GM21390 (cell line): Measurements from ENCODE around the gene ELK3.

ENCODE experiments used
- ATAC-seq: cut with Tn5 transposase; IDR thresholded peaks from one replicate; pipeline ENCODE4 v1.9.1; 2021; ENCODE audit not compliant: unreplicated experiment

ELK3 gene

GRCh38 chr12:96234591-96235483 lies 40.7 kb downstream of the ELK3 start:
- no peak for ATAC-seq

- ATAC-seq, result no peak
These were observed 41.3 kb downstream of the ELK3 start for GRCh38 chr12:96235484-96235826.

- ATAC-seq, result no peak
These were observed 42.1 kb downstream of the ELK3 start for GRCh38 chr12:96236221-96236822.

- ATAC-seq, result no peak
These were observed 42.9 kb downstream of the ELK3 start for GRCh38 chr12:96237035-96237434.

DNA sequence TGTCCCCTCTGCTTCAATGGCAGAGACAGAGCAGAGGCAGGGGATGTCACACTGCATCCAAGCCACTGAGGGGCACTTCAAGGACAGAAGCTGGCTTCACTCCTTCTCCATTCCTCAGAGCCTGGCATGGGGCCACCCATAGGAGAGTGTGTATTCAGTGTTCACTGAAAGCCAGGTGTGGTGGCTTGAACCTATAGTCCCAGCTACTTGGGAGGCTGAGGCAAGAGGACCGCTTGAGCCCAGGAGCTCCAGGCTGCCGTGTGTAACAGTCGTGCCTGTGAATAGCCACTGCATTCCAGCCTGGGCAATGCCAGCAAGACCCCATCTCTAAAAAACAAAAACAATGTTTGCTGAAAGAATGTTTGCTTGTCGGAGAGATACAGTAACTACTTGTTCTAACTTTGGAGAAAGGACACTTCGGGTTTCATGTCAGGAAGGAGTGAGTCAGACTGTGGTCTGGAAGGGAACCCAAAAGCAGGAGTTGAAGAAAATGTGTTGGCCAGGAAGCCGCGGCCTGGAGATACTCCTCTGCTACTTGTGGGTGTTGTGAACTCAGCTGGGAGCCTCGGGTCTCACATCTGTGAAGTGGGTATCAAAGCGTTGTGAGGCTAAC lies 43.4 kb downstream of the ELK3 start:
- ATAC-seq, result no peak

DNA sequence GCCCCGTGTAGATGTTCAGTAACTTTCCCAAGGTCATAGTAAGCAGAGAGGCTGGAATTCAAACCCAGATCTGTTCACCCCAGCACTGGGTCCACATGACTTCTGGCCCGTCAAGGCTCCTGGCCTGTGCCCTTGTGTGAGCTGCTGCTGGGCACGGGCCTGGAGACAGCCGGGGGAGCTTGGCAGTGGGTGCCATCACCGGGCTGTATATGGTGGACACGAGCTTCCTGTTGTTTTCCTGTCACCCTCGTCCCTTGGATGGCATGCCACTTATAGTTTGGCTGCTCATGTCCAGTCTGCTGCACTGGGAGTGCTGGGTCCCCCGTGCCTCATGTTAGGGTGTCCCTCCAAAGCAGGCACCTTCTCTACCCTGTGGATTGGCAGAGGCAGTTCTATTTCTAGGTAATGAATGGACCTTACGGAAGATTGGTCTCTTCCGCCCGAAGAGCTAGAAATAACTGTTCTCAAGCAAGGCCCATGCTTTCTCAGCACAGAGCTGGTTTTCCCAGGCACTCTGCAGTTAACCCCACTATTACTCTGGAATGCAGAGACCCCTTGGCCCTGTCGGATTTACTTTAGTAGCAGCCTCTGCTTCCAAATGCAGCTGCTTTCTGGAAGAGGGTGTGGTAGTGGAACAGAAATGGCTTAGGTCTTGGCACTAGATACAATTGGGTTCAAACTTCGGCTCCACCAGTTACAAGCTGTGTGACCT lies 44.3 kb downstream of the ELK3 start:
- ATAC-seq, result no peak

- no peak for ATAC-seq
These were observed 45.8 kb downstream of the ELK3 start for GRCh38 chr12:96239711-96240635.

- no peak for ATAC-seq
These were observed 46.5 kb downstream of the ELK3 start for GRCh38 chr12:96240656-96241055.

- no peak for ATAC-seq
These were observed 47.3 kb downstream of the ELK3 start for GRCh38 chr12:96241431-96241830.

DNA sequence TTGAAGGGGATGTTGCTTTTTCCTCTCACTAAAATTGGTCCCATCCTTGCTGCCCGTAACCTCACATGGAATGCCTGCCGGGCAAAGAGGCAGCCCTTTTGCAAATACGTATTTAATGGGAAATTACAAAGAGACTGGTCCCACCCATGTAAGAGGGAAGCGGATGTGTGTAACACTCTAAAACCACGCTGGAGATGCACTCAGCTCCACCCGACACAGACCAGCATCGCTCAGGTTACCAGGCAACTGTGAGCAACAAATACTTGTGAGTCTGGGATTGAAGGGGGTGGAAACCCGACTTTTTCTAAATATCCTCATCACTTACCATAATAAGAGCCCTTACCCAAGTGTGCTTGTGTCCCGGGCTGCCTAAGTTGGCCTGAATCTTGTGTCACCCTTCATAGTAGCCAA lies 47.7 kb downstream of the ELK3 start:
- ATAC-seq, result no peak

DNA sequence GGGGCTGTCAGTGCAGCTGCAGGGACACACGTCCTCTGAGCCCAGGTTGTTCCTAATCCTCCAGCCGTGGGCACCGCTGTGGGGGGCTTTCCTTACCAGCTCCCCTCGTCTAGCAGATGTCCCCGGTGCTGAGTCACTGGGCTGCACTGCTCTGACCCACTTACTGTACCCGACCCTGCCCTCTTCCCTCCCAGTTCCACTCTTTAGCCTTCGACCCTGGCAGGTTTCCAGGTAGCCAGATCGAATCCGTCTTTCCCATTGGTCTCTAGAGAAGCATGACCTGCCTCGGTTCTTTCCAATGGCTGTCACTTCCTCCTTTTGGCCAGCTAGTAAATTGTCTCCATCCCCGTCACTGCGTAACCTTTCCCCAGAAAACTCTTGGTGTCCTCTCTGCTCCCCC lies 48.4 kb downstream of the ELK3 start:
- ATAC-seq, result no peak

GRCh38 chr12:96244826-96245225 lies 50.7 kb downstream of the ELK3 start:
- no peak for ATAC-seq

DNA sequence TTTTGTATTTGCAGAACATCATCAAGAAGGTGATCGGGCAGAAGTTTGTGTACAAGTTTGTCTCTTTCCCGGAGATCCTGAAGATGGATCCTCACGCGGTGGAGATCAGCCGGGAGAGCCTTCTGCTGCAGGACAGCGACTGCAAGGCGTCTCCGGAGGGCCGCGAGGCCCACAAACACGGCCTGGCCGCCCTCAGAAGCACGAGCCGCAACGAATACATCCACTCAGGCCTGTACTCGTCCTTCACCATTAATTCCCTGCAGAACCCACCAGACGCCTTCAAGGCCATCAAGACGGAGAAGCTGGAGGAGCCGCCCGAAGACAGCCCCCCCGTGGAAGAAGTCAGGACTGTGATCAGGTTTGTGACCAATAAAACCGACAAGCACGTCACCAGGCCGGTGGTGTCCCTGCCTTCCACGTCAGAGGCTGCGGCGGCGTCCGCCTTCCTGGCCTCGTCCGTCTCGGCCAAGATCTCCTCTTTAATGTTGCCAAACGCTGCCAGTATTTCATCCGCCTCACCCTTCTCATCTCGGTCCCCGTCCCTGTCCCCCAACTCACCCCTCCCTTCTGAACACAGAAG lies 52.8 kb downstream of the ELK3 start:
- ATAC-seq, result no peak

DNA sequence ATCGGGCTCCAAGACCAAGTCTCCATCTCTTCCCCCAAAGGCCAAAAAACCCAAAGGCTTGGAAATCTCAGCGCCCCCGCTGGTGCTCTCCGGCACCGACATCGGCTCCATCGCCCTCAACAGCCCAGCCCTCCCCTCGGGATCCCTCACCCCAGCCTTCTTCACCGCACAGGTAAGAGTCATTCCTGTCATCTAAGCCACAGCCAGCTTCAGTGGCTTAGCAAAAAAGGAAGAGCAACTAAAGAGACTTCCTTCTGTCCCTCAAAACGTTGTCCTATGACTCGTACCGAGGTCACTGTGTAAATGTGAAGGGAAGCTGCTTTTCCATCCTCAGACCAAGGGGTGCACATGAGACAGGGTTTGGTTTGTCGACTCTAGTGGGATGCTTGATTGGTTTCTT lies 53.4 kb downstream of the ELK3 start:
- ATAC-seq, result no peak

GRCh38 chr12:96248136-96248931 lies 54.2 kb downstream of the ELK3 start:
- ATAC-seq, result no peak

DNA sequence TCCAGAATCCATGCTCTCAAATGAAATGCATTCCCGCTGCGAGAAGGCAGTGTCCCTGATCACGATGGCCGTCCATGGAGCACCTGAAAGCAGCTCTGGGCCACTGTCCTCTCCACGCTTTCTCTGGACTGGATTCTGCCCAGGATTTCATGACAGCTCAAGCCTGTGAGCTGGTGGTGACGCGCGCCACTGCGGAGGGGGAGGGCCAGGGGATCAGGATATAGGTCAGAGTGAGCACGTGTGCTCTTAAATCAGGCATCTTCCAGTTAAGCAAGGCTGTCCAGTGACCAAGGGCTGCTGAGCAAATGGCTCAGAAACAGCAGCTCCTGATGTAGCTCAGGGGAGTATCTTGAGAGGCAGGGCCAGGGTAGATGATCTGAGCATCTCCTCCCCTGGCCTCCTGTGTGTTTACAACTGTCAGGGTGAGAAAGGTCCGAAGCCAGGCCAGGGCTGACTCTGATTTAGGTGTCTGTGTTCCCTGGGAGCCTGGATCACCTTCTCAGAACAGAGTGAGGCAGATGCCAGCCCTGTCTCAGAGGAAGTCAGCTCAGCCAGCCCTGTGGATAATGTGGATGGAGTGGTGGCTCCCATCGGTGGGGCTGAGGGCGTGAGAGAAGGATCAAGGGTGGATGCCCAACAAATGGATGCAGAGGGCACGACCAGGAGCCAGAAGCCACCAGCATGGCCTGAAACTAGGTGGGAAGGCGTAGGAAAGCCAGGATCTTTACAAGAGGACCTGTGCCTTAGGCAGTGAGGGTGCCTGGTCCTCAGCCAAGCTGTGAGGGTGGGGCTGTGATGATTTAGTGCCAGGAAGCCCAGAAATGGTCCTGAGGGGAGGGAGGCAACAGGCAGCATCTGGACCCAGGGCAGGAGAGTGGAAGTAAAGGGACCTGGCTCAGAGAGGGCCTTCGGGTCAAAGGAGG lies 55.3 kb downstream of the ELK3 start:
- ATAC-seq, result no peak

DNA sequence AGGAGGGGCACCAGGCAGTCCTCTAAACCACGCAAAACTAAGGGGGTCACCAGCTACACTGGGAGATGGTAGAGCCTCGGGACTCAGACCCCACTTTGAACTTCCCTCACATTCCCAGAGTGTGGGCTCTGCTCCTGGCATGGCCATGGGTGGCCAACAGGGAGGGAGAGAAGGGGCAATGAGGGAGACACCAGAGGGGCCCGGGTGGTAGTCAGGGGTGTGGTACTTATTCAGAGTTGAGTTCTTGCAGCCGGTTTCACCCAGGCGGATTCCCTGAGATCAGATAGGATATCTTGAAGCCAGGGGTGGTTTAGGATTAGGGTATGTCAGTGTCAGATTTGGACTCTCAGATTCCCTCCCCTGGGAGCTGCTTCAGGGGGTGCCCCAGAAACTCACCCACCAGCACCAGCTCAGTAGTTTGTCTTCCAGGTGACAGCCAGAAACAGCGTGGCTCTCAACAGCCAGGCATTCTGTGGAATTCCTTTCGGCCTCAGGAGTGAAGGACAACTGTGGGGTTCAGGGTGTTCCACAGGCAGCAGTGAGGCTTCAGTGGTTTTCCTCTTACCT lies 56.0 kb downstream of the ELK3 start:
- no peak for ATAC-seq

DNA sequence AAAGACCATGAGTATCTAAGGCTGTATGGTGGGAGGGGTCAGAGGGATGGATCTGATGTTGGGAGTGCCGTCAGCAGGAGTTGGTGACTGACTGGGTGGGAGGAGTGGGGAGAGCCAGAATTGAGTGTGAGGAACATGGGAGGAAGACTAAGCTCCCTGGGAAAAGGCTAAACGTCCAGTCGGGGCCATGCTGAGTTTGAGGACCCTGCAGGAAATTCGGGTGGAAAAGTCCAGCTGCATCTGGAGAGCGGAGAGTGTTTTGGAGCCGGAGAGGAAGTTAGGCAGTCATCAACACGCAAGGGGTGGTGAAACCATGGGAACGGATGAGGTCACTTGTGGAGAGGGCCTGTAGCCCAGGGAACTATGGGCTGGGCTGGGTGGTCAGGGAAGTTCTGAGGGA lies 60.9 kb downstream of the ELK3 start:
- no peak for ATAC-seq
